Loucy (cell line): Measurements from ENCODE around the gene PASK.

ENCODE experiments used
- H2AFZ ChIP-seq: fragments of 200-600 bp; sonication (generic); 2 replicates; pipeline ENCODE4 v1.6.0; 2016; ENCODE audit warnings: antibody characterized with exemption, mild to moderate bottlenecking, low read length, moderate library complexity
- H3F3A ChIP-seq: fragments of 200-600 bp; 2 replicates; pipeline ENCODE4 v1.6.0; 2016; ENCODE audit warnings: antibody characterized with exemption, low read depth, mild to moderate bottlenecking
- H3K27me3 ChIP-seq: fragments of 200-600 bp; sonication (generic); 2 replicates; pipeline ENCODE4 v1.6.1; 2014; ENCODE audit warnings: low read length, mild to moderate bottlenecking; ENCODE audit not compliant: insufficient read depth, poor library complexity, severe bottlenecking
- H3K36me3 ChIP-seq: fragments of 200-600 bp; sonication (generic); 2 replicates; pipeline ENCODE4 v1.6.1; 2016; ENCODE audit warnings: low read length; ENCODE audit not compliant: insufficient read depth
- H3K4me1 ChIP-seq: fragments of 200-600 bp; sonication (generic); 2 replicates; pipeline ENCODE4 v1.5.1; 2014; ENCODE audit warnings: low read length, mild to moderate bottlenecking; ENCODE audit not compliant: insufficient read depth, poor library complexity, severe bottlenecking
- H3K4me2 ChIP-seq: fragments of 200-600 bp; sonication (generic); 2 replicates; pipeline ENCODE4 v1.6.0; 2014; ENCODE audit warnings: antibody characterized with exemption, low read length, low read depth, mild to moderate bottlenecking; ENCODE audit not compliant: poor library complexity, severe bottlenecking
- H3K4me3 ChIP-seq: fragments of 200-600 bp; sonication (generic); 2 replicates; pipeline ENCODE4 v1.5.1; 2014; ENCODE audit warnings: low read length, mild to moderate bottlenecking, mixed read lengths; ENCODE audit not compliant: poor library complexity, severe bottlenecking
- H3K79me2 ChIP-seq: fragments of 200-600 bp; sonication (generic); 2 replicates; pipeline ENCODE4 v1.6.1; 2014; ENCODE audit warnings: low read length; ENCODE audit not compliant: insufficient read depth
- H3K9ac ChIP-seq: fragments of 200-600 bp; sonication (generic); 2 replicates; pipeline ENCODE4 v1.6.0; 2014; ENCODE audit warnings: mild to moderate bottlenecking, low read depth, low read length, moderate library complexity; ENCODE audit not compliant: poor library complexity, severe bottlenecking
- H3K9me2 ChIP-seq: fragments of 200-600 bp; sonication (generic); replicated peaks from 2 replicates; pipeline ENCODE4 v1.6.1; 2016; ENCODE audit warnings: low read depth, low read length, mixed read lengths
- H3K9me3 ChIP-seq: fragments of 200-600 bp; sonication (generic); 2 replicates; pipeline ENCODE4 v1.6.1; 2014; ENCODE audit warnings: mild to moderate bottlenecking, antibody characterized with exemption, low read length, low read depth; ENCODE audit not compliant: insufficient read depth
- H4K20me1 ChIP-seq: fragments of 200-600 bp; sonication (generic); 2 replicates; pipeline ENCODE4 v1.6.0; 2014; ENCODE audit warnings: antibody characterized with exemption, low read length, mild to moderate bottlenecking; ENCODE audit not compliant: insufficient read depth, poor library complexity, severe bottlenecking
- CTCF ChIP-seq: fragments of 200-600 bp; sonication (generic); conservative IDR thresholded peaks from 2 replicates; pipeline ENCODE4 v1.5.1; 2014; ENCODE audit warnings: mild to moderate bottlenecking, antibody characterized with exemption, low read length
- EZH2phosphoT487 ChIP-seq: fragments of 200-600 bp; IDR thresholded peaks from 2 replicates; pipeline ENCODE4 v1.6.1; 2018; ENCODE audit warnings: antibody characterized with exemption, mild to moderate bottlenecking, moderate library complexity, borderline replicate concordance

PASK gene

GRCh38 chr2:241120440-241120839 is 28.8 kb downstream of the PASK start:
- H3K4me3 ChIP-seq: no peak overlapping the region
- no peaks in the 10 kb centered on the region for H3K79me2 ChIP-seq
- peaks cover 20% of the 10 kb centered on the region; the same call in 1 of the 2 replicates for H3K36me3 ChIP-seq
- no peak overlapping the region for H3K9ac ChIP-seq
- no peaks in the 10 kb centered on the region for H3K4me1 ChIP-seq
- no peaks in the 10 kb centered on the region for H3K9me3 ChIP-seq
- no peaks in the 10 kb centered on the region for H4K20me1 ChIP-seq
- no peaks in the 10 kb centered on the region for H3K9me2 ChIP-seq
- no peaks in the 10 kb centered on the region for H3F3A ChIP-seq
- no peaks in the 10 kb centered on the region for H3K27me3 ChIP-seq
- H2AFZ ChIP-seq: no peak overlapping the region
- no peak overlapping the region for H3K4me2 ChIP-seq
- no peak for TF ChIP-seq EZH2phosphoT487
- no peak for TF ChIP-seq CTCF

GRCh38 chr2:241118737-241119505 is 30.4 kb downstream of the PASK start:
- no peaks in the 10 kb centered on the region for H4K20me1 ChIP-seq
- H3K4me1 ChIP-seq: no peaks in the 10 kb centered on the region

GRCh38 chr2:241116606-241117560 is 32.4 kb downstream of the PASK start:
- Histone ChIP-seq H2AFZ (no peak overlapping the region), H3K4me2 (no peak overlapping the region), H3F3A (no peaks in the 10 kb centered on the region), H3K36me3 (peaks cover 32% of the 10 kb centered on the region; the same call in 1 of the 2 replicates), H3K9me2 (no peaks in the 10 kb centered on the region), H3K4me1 (no peaks in the 10 kb centered on the region), H3K4me3 (no peak overlapping the region), H3K9me3 (no peaks in the 10 kb centered on the region), H3K79me2 (no peaks in the 10 kb centered on the region), H4K20me1 (no peaks in the 10 kb centered on the region), H3K27me3 (no peaks in the 10 kb centered on the region), H3K9ac (no peak overlapping the region)
- TF ChIP-seq EZH2phosphoT487 (no peak), CTCF (no peak)

More at GRCh38 chr2:241118737-241119505, 30.4 kb downstream of the PASK start:
- Histone ChIP-seq H3K9me3 (no peaks in the 10 kb centered on the region), H3K4me2 (no peak overlapping the region), H3K9me2 (no peaks in the 10 kb centered on the region), H3K79me2 (no peaks in the 10 kb centered on the region), H3K4me3 (no peak overlapping the region), H3K36me3 (peaks cover 33% of the 10 kb centered on the region; the same call in 1 of the 2 replicates), H2AFZ (no peak overlapping the region), H3K27me3 (no peaks in the 10 kb centered on the region), H3K9ac (no peak overlapping the region), H3F3A (no peaks in the 10 kb centered on the region)
- TF ChIP-seq EZH2phosphoT487 (no peak), CTCF (no peak)
